GM21723 (cell line): ENCODE results near the gene ROR1.

ENCODE experiments used
- ATAC-seq: cut with Tn5 transposase; IDR thresholded peaks from one replicate; pipeline ENCODE4 v1.9.1; 2021; ENCODE audit warnings: mild to moderate bottlenecking, moderate library complexity; ENCODE audit not compliant: unreplicated experiment

The ROR1 gene

DNA sequence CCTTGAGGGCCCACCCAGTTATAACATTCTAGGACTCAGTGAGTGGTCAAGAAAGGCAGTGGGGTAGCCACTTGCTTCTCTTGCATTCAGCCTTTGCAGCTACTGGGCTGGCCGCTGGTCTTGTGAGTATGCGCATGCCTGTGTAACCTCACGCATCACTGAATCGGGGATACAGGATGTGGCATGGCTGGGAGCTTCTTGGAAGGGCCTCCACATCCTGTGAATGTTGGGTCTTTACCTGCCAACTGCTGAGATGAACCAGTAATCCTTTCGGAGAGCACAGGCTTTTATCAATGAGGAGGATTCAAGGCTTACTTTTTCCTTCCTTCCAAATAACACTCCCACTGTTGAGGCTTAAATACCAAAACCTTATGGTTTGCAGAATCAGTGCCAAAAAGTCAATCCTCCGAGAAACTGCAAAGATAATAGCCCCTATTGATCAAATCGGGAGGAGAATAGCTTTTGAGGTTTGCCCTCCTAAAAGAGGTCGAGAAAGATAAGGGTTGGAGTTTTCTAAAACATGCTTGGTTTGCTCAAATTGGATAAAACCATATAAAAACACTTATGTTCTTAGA is 230.7 kb downstream of the ROR1 start:
- ATAC-seq: no peak

GRCh38 chr1:64005801-64006200 is 232.0 kb downstream of the ROR1 start:
- ATAC-seq: no peak

GRCh38 chr1:64006276-64007051 is 232.6 kb downstream of the ROR1 start:
- no peak for ATAC-seq

DNA sequence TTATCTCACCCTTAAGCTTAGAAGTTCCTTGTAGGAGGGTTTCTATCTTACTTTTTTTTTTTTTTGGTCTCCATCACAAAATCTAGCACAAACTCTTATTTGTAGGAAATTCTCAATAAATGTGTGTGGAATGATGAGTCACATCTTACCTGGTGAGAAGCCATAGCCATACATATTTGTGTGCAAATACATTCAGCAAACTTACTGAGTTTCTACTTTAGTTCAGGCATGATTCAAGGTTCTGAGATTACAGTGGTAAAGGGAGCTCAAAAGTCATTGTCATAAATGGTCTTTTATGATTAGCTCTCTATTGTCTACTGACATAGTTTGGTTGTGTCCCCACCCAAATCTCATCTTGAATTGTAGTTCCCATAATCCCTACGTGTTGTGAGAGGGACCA is 236.5 kb downstream of the ROR1 start:
- no peak for ATAC-seq

- no peak for ATAC-seq
Observed at GRCh38 chr1:64013395-64013794, 239.6 kb downstream of the ROR1 start.

- peak; percentile 72 for ATAC-seq
Observed at GRCh38 chr1:64019818-64020217, 246.0 kb downstream of the ROR1 start.

DNA sequence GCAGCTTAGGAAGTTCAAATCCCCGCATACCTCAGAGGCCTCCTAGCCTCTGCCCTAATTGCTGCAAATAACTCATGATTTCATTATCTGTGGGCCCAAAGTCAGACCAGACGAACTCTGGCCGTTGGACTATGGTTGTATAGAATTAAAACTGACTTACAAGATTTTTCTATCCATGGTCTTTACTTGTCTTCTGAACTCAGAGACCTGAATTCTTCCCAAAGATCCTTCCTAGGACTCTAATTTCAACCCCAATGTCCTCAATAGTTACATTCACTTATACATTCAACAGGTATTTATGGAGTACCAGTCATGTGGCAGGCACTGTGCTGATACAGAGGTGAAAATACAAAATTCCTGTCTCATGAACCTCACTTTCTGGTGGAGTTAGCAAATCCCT is 247.2 kb downstream of the ROR1 start:
- no peak for ATAC-seq

DNA sequence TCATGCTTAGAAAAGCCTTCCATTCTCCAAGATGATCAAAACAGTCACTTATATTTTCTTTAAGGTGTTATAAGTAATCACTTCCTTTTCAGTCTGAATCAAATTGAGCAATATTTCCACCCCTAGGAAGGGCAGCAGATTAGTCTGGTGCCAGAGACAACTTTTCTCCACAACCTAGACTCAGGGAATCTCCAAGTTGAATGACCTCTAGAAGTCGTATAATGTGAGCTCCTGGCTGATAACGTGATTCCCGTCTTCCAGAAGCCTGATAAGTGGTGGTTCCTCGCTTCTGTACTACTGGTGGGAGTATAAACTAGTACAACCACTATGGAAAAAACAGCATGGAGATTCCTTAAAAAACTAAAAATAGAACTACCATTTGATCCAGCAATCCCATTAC is 251.2 kb downstream of the ROR1 start:
- ATAC-seq: no peak

- ATAC-seq: no peak
Observed at GRCh38 chr1:64029037-64029436, 255.2 kb downstream of the ROR1 start.

DNA sequence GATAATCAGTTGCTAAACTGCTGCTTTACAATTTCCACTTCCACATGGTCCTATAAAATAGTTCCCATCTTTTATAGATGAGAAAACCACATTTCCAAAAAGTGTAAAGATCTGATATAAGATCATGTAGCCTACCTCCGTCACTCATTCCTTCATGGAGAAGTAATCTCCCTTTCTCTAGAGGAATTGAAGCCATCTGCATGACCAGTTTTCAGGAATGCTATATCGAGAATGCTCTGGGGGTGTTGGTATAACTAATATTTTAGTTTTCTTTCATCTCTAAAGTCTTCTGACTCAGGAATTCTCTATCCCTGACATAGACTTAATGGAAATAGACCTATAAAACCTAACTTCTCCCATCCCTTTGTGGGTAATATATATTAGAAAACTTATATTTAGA is 256.6 kb downstream of the ROR1 start:
- ATAC-seq: no peak

GRCh38 chr1:64031236-64031635 is 257.4 kb downstream of the ROR1 start:
- no peak for ATAC-seq

DNA sequence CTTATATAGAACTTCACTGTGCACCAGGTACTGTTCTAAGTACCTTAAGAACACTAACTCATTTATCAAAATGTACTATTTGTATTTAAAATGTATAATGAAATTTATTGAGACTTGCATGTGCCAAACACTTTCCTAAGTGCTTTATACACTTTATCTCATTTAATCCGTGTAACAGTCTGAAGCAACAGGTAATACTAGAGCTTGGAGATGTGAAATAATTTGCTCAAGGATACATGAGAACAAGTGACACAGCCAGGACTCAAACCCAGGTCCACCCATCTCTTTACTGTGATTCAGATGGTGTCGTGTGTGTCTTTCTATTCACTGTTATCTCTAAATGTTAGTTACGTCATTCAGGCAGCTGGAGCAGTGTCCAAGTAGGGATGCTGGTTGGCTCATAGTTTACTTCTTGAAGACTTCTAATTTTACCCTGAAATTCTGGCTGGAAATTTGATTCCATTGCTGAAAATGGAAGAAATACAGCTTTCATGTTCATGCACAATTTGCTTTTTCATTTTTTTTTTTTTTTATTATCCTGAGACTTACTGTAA is 259.9 kb downstream of the ROR1 start:
- ATAC-seq: no peak

DNA sequence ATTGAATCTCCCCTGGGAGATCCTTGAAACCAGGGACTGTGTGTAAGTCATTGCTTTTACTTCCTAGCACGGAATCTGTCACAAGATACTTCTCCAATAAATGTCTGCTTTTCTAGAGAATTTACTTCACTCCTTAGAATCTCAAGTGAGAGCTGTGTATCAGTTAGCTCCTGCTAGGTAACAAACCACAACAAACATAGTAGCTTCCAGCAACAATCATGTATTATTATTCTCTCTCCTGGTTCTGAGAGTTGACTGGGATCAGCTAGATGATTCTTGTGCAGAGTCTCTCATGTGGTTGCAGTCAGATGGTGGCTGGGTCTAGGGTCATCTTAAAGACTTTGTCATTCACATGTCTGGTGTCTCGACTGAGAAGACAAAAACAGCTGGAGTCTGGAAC is 262.7 kb downstream of the ROR1 start:
- no peak for ATAC-seq

DNA sequence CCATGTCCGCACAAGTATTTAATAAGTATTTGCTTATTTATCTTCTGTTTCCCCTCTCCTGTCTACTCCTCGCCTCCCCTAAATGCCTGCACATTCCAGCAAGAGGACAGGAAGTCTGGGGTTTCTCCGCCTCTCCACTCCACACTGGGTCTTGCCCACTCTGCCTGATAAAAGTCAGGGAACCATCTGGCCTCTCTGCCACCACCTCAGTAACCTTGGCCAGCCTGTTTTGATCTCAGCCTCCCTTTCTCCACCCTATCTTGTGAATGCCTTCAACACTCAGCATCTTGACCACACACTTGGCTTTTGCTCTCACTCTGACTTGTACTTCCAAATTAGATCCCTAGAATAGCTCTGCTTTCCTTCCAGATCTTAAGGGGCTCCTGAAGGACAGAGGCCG is 264.3 kb downstream of the ROR1 start:
- ATAC-seq: no peak

DNA sequence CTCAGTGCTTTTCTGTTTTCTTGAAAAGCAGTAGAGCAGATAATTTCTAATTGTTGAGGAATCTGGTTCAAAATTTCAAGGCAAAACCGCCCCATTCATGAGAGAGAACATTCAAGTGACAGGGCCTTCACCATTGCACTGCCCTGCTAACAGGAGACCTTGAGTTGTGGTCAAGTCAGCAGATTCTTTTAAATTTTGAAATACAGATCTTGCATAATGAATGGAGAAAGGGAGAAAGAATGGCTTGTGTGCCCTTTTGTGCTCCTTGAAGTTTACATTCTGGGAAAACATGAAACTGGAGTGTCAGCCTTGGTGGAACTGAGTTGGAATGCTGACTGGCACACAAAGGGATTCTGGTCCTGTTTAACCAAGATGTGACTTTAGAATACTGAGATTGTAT is 265.1 kb downstream of the ROR1 start:
- ATAC-seq: no peak

DNA sequence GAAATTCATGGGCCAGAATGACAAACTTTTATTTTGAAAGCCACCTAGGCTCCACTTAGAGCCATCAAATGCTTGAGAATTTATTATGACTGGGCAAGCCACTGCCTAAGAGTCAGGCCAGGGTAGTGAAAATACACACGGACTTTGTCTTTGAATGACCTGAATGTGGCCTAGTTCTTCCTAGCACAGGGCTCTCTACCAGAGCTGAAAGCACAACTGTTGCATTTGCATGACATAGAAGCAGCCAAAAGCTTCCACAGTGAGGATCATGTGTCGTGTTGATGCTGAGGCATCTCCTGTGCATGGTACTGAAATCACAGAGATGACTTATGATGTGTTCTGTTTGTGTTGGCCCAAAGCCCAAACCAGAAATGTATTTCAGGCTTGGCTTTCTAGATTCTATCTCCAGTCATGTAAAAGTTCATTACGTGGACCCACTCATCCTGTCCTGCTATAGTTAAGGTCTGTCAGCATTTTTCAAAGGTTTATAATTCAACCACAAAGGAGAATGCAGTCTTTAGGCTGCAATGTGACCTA is 265.6 kb downstream of the ROR1 start:
- ATAC-seq: no peak

GRCh38 chr1:64041371-64042131 is 267.7 kb downstream of the ROR1 start:
- ATAC-seq: no peak

GRCh38 chr1:64042331-64043100 is 268.7 kb downstream of the ROR1 start:
- ATAC-seq: no peak

- no peak for ATAC-seq
Observed at GRCh38 chr1:64043288-64043687, 269.5 kb downstream of the ROR1 start.

- no peak for ATAC-seq
Observed at GRCh38 chr1:64043976-64044375, 270.2 kb downstream of the ROR1 start.

GRCh38 chr1:64046243-64046642 is 272.4 kb downstream of the ROR1 start:
- no peak for ATAC-seq
